GM19043 (cell line): ENCODE measurements around the gene HECA.
"Not testable (repeated sequence)": the region's sequence is repeated elsewhere in the genome, so short reads cannot be mapped to it uniquely, and the experiment has no call there.

Experiments used
- ATAC-seq: cut with Tn5 transposase; IDR thresholded peaks from one replicate; pipeline ENCODE4 v1.9.1; 2021; ENCODE audit warnings: low read depth; ENCODE audit not compliant: unreplicated experiment

HECA gene

GRCh38 chr6:139198529-139199288, 63.8 kb downstream of the HECA start:
- no peak for ATAC-seq

GRCh38 chr6:139201378-139201777, 66.5 kb downstream of the HECA start:
- ATAC-seq, result no peak

- no peak for ATAC-seq
Observed at GRCh38 chr6:139204978-139205377, 70.1 kb downstream of the HECA start.

- ATAC-seq, result no peak
Observed at GRCh38 chr6:139205843-139206242, 71.0 kb downstream of the HECA start.

- ATAC-seq, result not testable (repeated sequence)
Observed at GRCh38 chr6:139210766-139211165, 75.9 kb downstream of the HECA start.

- ATAC-seq, result not testable (repeated sequence)
Observed at GRCh38 chr6:139212460-139212859, 77.6 kb downstream of the HECA start.

GRCh38 chr6:139219271-139219729, 84.4 kb downstream of the HECA start:
- peak; percentile 100 for ATAC-seq

- ATAC-seq, result no peak
Observed at GRCh38 chr6:139219746-139220145, 84.9 kb downstream of the HECA start.

- ATAC-seq, result not testable (repeated sequence)
Observed at GRCh38 chr6:139228387-139228786, 93.5 kb downstream of the HECA start.
